Activated CD8-positive, alpha-beta memory T cell treated with anti-CD3 and anti-CD28 coated beads for 1 hour (primary cell): ENCODE measurements around the gene ZNF277.

Source experiments
- DNase-seq, 2 donors: peaks; one replicate each; pipeline ENCODE4 v3.0.0-alpha.2; 2020; ENCODE audit warnings: low read depth in 1 of 2; ENCODE audit errors: extremely low read depth in 1 of 2

The ZNF277 gene

GRCh38 chr7:112183266-112183665 lies 23.2 kb upstream of the ZNF277 start:
- DNase-seq: no peak

- no peak for DNase-seq
Measured at GRCh38 chr7:112184455-112184854, 22.0 kb upstream of the ZNF277 start.

- DNase-seq: no peak
Measured at GRCh38 chr7:112185005-112185834, 21.3 kb upstream of the ZNF277 start.

- DNase-seq: no peak
Measured at GRCh38 chr7:112186300-112186699, 20.2 kb upstream of the ZNF277 start.

GRCh38 chr7:112188257-112188656 lies 18.2 kb upstream of the ZNF277 start:
- DNase-seq: no peak

GRCh38 chr7:112189691-112190090 lies 16.8 kb upstream of the ZNF277 start:
- DNase-seq: no peak

- DNase-seq: no peak
Measured at GRCh38 chr7:112190120-112190519, 16.4 kb upstream of the ZNF277 start.

- no peak for DNase-seq
Measured at GRCh38 chr7:112192236-112193154, 14.0 kb upstream of the ZNF277 start.

- no peak for DNase-seq
Measured at GRCh38 chr7:112193915-112194502, 12.5 kb upstream of the ZNF277 start.

- no peak for DNase-seq
Measured at GRCh38 chr7:112195717-112196116, 10.8 kb upstream of the ZNF277 start.

GRCh38 chr7:112197322-112197721 lies 9.2 kb upstream of the ZNF277 start:
- DNase-seq: no peak

- DNase-seq: no peak
Measured at GRCh38 chr7:112199035-112199655, 7.3 kb upstream of the ZNF277 start.

GRCh38 chr7:112199672-112200071 lies 6.8 kb upstream of the ZNF277 start:
- DNase-seq: no peak

GRCh38 chr7:112201411-112201810 lies 5.1 kb upstream of the ZNF277 start:
- no peak for DNase-seq

- no peak for DNase-seq
Measured at GRCh38 chr7:112201839-112202238, 4.7 kb upstream of the ZNF277 start.

GRCh38 chr7:112202816-112203215 lies 3.7 kb upstream of the ZNF277 start:
- DNase-seq: no peak

- DNase-seq: no peak
Measured at GRCh38 chr7:112203365-112203739, 3.1 kb upstream of the ZNF277 start.

- DNase-seq: no peak
Measured at GRCh38 chr7:112204499-112205342, 1.8 kb upstream of the ZNF277 start.

GRCh38 chr7:112205343-112206237 lies 905 bp upstream of the ZNF277 start:
- DNase-seq: peak in 1 of 2 donors; percentile 11
